SW480 (cell line): ENCODE results near the gene FAM24B.

Experiments used
- DNase-seq: peaks from one replicate; pipeline ENCODE4 v3.0.0-alpha.2; 2016; ENCODE audit warnings: low spot score

FAM24B gene

DNA sequence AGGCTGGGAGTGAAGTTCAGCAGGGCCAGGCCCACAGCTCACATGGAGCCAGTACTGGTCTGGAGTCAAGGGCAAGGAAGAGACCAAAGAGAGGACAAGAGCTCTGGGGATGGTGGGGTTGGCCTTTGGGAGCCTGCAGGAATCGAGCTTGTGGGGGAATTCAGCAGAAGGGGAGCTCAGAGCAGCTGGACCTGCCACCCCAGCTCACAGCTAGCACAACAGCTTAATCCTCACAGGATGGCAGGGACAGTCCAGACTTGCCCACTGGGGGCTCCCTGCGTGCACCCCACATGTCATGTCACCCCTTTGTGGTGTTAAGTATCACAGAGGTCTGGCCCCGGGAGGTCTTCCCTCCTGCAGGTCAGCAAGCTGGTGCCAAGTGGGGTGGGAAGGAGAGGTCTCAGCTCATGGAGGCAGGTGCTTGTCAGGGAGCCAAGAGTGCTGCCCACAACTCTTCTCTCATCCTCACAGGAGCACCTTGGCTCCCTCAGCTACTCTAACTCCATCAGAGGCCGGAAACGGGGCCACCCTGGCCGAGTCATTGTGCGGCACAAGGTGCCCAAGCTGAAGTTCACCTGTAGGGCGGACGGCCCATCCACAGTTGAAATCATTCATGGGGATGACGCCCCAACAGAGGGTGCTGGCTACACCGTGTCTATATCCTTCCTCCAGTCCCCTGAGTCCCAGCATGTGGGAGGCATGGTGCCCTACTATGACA lies 56.2 kb downstream of the FAM24B start:
- DNase-seq, result no peak

DNA sequence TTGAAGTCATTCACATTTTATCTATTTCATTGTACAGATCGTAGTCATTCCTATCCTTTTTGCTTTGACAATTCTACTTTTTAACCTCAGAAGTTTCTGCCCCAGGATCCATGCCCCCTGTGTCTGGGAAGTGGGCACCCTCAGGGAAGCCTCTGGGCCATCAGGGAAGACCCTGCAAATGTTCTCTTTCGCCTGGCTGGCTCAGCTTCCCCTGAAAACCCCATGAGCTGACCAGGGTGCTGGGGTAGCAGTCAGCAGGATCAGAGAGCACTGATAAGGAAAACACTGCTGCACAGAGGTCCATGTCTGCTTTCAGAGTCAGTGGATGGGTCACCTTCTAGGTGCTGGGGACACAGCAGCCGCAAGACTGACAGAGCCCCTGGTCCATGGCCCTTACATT lies 57.6 kb downstream of the FAM24B start:
- DNase-seq, result no peak

GRCh38 chr10:122815458-122815857 lies 63.9 kb downstream of the FAM24B start:
- no peak for DNase-seq

- DNase-seq, result no peak
Observed at GRCh38 chr10:122814493-122814892, 64.9 kb downstream of the FAM24B start.

GRCh38 chr10:122812751-122813150 lies 66.6 kb downstream of the FAM24B start:
- DNase-seq, result no peak

DNA sequence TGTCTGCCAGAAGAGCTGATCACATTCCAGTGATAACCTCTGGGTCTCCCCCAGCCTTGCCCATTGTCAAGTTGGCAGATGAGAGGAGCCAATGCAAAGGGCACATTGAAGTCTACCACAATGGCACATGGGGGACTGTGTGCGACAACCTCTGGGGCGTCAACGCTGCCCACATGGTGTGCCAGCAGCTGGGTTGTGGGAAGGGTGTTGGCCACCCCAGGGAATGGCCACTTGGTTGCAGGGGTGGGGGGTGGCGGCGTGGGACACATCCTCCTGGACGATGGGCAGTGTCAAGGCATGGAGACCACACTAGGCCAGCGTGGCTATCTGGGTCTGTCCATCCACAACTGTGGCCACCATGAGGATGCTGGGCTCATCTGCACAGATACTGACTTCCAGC lies 77.1 kb downstream of the FAM24B start:
- no peak for DNase-seq
